Measurements from ENCODE around the gene SMG6. TPM values are rescaled to one million over a fixed set of nuclear protein-coding genes. Genes with fewer than 3 reads are reported as not detected.
A peak's percentile ranks its signal among the peaks of the same experiment; 100 is the strongest.

Gene SMG6
- total and polyA plus RNA-seq, 2 of the 13 experiments (the other 11 are each of a cell fraction or from before 2014, with no cell fraction given), result 4.6 to 14.6 TPM

GRCh38 chr17:2041561-2042389 lies 261.8 kb downstream of the SMG6 start, which contains the start of gene OVCA2 (continued):
- no peak for TF ChIP-seq ZNF326 (CRISPR knock-in tag; IDR thresholded peaks at IDR 0.05; ENCODE audit: borderline replicate concordance)
- no peak; the same call in 1 of the 2 replicates for TF ChIP-seq ZBTB43 (CRISPR knock-in tag; conservative IDR thresholded peaks at IDR 0.05)
- TF ChIP-seq ZNF850 (CRISPR knock-in tag; conservative IDR thresholded peaks at IDR 0.05), result no peak
- TF ChIP-seq ZNF710 (CRISPR knock-in tag; IDR thresholded peaks at IDR 0.05; ENCODE audit: borderline replicate concordance), result peak; percentile 40; the same call in 1 of the 2 replicates
- no peak for TF ChIP-seq ZNF383 (CRISPR knock-in tag; IDR thresholded peaks at IDR 0.05; ENCODE audit: borderline replicate concordance)
- TF ChIP-seq MIXL1 (CRISPR knock-in tag; IDR thresholded peaks at IDR 0.05), result 0 out of 2 replicates have a peak, but pooled peaks have one; percentile 32
- TF ChIP-seq KDM1A (CRISPR knock-in tag; IDR thresholded peaks at IDR 0.05), result no peak
- TF ChIP-seq SKIL (CRISPR knock-in tag; IDR thresholded peaks at IDR 0.05; ENCODE audit: borderline replicate concordance), result no peak
- no peak for TF ChIP-seq MNT (IDR thresholded peaks at IDR 0.05)
- 0 out of 2 replicates have a peak, but pooled peaks have one; percentile 62 for TF ChIP-seq ZNF747 (CRISPR knock-in tag; IDR thresholded peaks at IDR 0.05; ENCODE audit: borderline replicate concordance)
- TF ChIP-seq ZMYM4 (CRISPR knock-in tag; IDR thresholded peaks at IDR 0.05), result peak; percentile 67; the same call in 1 of the 2 replicates
- no peak for TF ChIP-seq TCF12 (IDR thresholded peaks at IDR 0.05)
- no peak for TF ChIP-seq TCF12 (CRISPR knock-in tag; IDR thresholded peaks at IDR 0.05)
- no peak for TF ChIP-seq ZNF207 (IDR thresholded peaks at IDR 0.05; ENCODE audit: borderline replicate concordance)
- TF ChIP-seq EHMT2 (IDR thresholded peaks at IDR 0.05; ENCODE audit: borderline replicate concordance, low read depth, low read length), result no peak
- no peak for TF ChIP-seq ZNF33B (CRISPR knock-in tag; IDR thresholded peaks at IDR 0.05)
- TF ChIP-seq THRA (CRISPR knock-in tag; IDR thresholded peaks at IDR 0.05; ENCODE audit: borderline replicate concordance), result peak; percentile 41; the same call in 1 of the 2 replicates
- no peak; the same call in 1 of the 2 replicates for TF ChIP-seq ZSCAN22 (CRISPR knock-in tag; IDR thresholded peaks at IDR 0.05)
- peak; percentile 83 for TF ChIP-seq RAD21 (CRISPR knock-in tag; IDR thresholded peaks at IDR 0.05)
- no peak for TF ChIP-seq ZSCAN30 (CRISPR knock-in tag; IDR thresholded peaks at IDR 0.05)
- TF ChIP-seq ZSCAN9 (CRISPR knock-in tag; IDR thresholded peaks at IDR 0.05; ENCODE audit: borderline replicate concordance), result no peak
- peak; percentile 87; the same call in 1 of the 2 replicates for TF ChIP-seq SP5 (CRISPR knock-in tag; IDR thresholded peaks at IDR 0.05; ENCODE audit: borderline replicate concordance, low read depth)

Measured in HepG2 (cell line).